GM12872 (cell line): ENCODE data around the gene EDEM2.

Experiments
- CTCF ChIP-seq: IDR thresholded peaks from 3 replicates; pipeline ENCODE4 v1.5.1; 2011; ENCODE audit warnings: low read depth, mild to moderate bottlenecking, low read length, moderate library complexity; ENCODE audit not compliant: insufficient read depth

EDEM2 gene

DNA sequence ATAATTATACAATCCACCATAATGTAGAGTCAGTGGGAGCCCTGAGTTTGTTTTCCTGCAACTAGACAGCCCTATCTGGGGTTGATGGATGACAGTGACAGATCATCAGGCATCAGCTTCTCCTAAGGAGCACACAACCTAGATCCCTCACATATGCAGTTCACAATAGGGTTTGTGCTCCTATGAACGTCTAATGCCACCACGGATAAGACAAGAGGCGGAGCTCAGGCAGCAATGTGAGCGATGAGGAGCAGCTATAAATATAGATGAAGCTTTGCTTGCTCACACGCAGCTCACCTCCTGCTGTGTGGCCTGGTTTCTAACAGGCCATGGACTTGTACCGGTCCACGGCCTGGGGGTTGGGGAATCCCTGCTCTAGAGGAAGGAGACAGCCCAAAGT is 25.9 kb downstream of the EDEM2 start:
- TF ChIP-seq CTCF = no peak

DNA sequence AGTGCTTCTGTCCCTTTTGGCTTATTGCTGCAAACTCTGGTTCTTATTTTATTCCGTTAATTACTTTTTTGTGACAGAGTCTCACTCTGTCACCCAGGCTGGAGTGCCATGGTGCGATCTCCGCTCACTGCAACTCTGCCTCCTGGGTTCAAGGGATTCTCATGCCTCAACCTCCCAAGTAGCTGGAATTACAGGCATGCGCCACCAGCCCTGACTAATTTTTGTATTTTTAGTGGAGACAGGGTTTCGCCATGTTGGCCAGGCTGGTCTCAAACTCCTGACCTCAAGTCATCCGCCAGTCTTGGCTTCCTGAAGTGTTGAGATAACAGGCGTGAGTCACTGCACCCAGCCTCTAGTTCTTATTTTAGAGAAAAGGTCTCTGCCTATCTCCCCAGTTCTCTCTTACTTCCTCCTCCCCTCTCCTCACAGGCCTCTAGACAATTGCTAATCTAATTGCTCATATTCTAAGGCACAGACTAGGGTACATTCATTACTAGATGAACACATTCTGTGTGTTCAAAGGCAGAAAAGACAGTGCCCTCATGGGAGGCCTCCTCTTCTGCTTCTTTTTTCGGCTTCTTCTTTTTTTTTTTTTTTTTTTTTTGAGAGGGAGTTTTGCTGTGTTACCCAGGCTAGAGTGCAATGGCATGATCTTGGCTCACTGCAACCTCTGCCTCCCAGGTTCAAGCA is 27.0 kb downstream of the EDEM2 start:
- no peak for TF ChIP-seq CTCF

DNA sequence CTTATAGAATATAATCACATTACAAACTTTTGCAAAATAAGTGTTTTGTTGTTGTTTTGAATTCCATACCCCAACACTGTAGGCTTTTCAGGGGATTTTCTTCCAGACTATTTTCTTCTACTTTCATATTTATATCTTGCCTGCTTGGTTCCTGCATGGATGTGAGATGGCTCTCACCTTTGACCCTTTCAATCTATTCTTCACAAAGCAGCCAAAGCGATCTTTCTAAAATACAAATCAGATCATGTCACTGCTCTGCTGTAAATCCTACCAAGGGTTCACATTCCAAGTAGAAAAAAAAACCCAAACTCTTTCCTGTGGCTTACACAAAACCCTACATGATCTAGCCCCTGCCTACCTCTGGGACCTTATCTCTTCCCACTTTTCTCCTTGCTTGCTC is 29.5 kb downstream of the EDEM2 start:
- no peak for TF ChIP-seq CTCF

DNA sequence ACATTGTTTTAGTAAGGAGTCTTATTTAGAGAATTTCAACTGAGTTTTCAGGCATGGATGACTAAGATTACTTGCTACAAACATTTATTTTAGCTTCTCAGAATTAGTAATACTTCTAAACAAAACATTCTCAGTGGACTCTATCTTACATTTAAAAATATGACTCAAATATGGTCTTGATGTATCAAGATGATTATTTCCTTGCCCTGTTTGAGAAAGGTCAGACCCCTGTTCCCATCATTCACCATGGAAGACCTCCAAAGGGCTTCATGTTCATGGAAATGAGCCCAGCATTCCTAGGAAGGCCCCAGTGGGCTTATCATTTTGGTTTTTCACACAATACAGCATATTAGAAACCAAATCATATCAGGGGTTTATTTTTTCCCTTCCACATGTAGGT is 29.9 kb downstream of the EDEM2 start:
- TF ChIP-seq CTCF = no peak

DNA sequence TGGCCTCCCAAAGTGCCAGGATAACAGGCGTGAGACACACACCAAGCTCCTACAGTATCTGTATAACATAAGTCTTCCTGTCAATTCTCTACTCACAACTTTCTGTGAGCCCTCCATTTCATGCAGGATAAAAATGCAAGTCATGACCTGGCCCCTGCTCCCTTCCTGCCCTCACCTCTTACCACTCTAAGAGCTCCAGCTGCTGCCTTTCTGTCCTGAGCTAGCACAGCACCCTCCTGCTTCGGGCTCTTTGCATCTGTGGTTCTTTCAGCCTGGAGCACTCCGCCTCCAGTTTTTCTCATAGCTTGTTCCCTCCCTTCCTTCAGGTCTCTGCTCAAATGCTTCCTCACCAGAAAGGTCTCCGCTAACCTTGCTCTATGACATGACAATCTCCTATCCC is 30.9 kb downstream of the EDEM2 start:
- no peak for TF ChIP-seq CTCF

DNA sequence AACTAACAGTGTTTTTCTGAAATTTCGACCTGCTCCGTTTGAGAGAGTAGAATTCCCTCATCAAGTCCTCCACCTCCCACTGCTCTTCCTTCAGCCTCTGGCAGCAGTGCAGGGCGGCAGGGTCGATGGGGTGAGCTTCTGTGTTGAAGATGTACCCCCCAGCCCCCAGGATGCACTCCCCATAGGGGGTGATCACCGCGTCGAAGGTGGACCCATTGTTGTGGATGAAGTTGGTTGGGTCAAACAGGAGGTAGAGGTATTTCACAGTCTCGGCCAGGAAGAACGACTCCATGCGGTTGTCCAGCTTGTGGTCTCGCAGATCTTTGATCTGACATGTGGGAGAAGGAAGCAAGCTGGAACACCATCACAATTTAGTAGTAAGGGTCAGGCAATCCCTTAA is 31.5 kb downstream of the EDEM2 start:
- TF ChIP-seq CTCF = no peak

GRCh38 chr20:35111141-35111888 is 35.8 kb downstream of the EDEM2 start:
- no peak for TF ChIP-seq CTCF
